WI38 (cell line): ENCODE measurements around the gene QPCTL.

ENCODE experiments used
- H3K4me3 ChIP-seq: 2 replicates; pipeline ENCODE4 v1.5.1; 2011; ENCODE audit warnings: low read depth, mild to moderate bottlenecking, control low read depth, low read length
- CTCF ChIP-seq: IDR thresholded peaks from 2 replicates; pipeline ENCODE4 v1.5.1; 2012; ENCODE audit warnings: low read depth, mild to moderate bottlenecking, control low read depth, low read length

Gene QPCTL

GRCh38 chr19:45729800-45730290 lies 37.4 kb downstream of the QPCTL start:
- TF ChIP-seq CTCF: no peak
- peak overlapping the region; percentile 94 for H3K4me3 ChIP-seq

- peak within 1 kb of the TSS; percentile 94 for H3K4me3 ChIP-seq
- 0 out of 2 replicates have a peak, but pooled peaks have one; percentile 13 for TF ChIP-seq CTCF
Observed at GRCh38 chr19:45730368-45731288, 38.2 kb downstream of the QPCTL start, which contains the start of gene FBXO46. TSS of gene FBXO46 (minus strand) at chr19:45730896. CDS start at chr19:45713495, 17,401 bp downstream.

GRCh38 chr19:45733160-45733810 lies 40.8 kb downstream of the QPCTL start, which contains the start of gene MEIOSIN:
TSS of gene MEIOSIN (plus strand) at chr19:45733439. CDS start at chr19:45735377, 1,938 bp downstream.
- no peak within 1 kb of the TSS for H3K4me3 ChIP-seq
- no peak for TF ChIP-seq CTCF

- no peak overlapping the region for H3K4me3 ChIP-seq
- TF ChIP-seq CTCF: no peak
Observed at GRCh38 chr19:45739498-45740439, 47.3 kb downstream of the QPCTL start.

- TF ChIP-seq CTCF: no peak
- no peak overlapping the region for H3K4me3 ChIP-seq
Observed at GRCh38 chr19:45742969-45743368, 50.5 kb downstream of the QPCTL start.

GRCh38 chr19:45745606-45746005 lies 53.1 kb downstream of the QPCTL start:
- H3K4me3 ChIP-seq: no peak overlapping the region
- TF ChIP-seq CTCF: no peak
